Measurements from ENCODE around the gene KIF2C.

DNA sequence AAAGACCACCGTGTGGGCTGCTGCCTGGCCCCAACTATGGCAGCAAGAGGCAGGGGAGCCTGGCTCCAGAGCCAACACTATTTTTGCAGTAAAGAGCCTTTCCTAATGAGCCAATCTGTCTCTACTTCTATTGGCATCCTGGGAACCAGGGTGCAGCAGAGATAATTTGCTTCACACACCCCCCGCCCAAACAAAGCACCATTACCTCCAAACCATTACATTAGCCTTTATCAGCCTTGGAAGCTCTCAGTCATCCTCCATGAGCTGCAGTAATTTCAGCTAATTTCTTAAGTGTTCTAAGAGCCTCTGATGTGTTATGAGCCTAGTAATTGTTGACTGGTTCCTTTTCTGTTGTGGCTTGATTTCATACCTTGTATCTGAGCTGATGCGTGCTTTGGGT lies 43.5 kb upstream of the KIF2C start:
- no peak for TF ChIP-seq EZH2phosphoT487 (IDR thresholded peaks at IDR 0.05; ENCODE audit: low read depth)
- TF ChIP-seq, protein P1, sequence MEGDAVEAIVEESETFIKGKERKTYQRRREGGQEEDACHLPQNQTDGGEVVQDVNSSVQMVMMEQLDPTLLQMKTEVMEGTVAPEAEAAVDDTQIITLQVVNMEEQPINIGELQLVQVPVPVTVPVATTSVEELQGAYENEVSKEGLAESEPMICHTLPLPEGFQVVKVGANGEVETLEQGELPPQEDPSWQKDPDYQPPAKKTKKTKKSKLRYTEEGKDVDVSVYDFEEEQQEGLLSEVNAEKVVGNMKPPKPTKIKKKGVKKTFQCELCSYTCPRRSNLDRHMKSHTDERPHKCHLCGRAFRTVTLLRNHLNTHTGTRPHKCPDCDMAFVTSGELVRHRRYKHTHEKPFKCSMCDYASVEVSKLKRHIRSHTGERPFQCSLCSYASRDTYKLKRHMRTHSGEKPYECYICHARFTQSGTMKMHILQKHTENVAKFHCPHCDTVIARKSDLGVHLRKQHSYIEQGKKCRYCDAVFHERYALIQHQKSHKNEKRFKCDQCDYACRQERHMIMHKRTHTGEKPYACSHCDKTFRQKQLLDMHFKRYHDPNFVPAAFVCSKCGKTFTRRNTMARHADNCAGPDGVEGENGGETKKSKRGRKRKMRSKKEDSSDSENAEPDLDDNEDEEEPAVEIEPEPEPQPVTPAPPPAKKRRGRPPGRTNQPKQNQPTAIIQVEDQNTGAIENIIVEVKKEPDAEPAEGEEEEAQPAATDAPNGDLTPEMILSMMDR (IDR thresholded peaks at IDR 0.05; ENCODE audit: low read depth, low read length): no peak

All from OCI-LY3 (cell line).